ENCODE results near the gene SYCN. TPM values are rescaled to one million over a fixed set of nuclear protein-coding genes. Genes with fewer than 3 reads are reported as not detected.

Gene SYCN
- total RNA-seq, 2 experiments from 2014 or later: not detected

DNA sequence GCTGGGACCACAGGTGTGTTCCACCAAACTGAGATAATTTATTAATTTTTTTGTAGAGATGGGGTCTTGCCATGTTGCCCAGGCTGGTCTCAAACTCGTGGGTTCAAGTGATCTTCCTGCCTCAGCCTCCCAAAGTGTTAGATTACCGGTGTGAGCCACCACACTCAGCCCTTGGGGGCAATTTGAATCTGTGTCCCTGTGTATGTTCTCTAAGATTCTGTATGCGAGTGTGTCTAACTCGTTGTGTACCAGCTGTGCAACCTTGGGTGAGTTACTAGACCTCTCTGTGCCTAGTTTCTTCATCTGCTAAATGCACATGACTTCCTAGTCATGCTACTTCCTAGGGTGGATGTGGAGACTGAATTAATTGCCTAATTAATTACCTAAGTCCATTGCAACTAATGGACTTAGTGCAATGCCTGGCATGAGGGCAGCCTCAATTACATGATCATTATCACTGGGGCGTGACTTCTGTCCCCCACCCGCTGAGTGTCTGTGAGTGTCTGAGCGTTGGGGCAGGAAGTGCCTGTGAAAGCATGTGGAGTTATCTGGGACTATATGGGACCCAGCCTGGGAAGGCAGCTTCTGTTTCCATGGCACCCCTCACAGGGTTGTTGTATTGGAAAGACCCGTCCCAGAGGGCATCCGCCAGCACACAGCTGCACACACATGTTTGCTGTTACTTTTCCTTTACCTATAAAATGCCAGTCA lies 9.1 kb downstream of the SYCN start:
- no TSS peak for BruUV-seq (replicated peaks)

DNA sequence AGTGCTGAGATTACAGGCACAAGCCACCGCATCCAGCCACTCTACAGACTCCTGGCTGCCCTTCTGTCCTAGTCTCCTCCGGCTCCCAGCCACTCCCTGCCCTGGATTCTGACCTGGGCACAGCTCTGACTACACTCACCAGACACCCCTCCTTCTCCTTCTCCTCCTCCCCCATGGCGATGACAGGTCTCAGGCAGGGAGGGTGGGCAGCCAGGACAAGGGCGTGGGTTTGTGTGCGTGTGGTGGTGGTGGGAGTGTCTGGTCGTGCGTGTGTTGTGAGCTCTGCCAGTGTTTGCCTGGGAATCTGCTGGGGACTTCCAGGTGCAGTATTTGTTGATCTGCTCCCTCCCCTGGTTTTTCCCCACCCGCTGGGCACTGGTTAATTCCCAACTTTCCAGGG lies 10.3 kb downstream of the SYCN start:
- TF ChIP-seq, protein P1, sequence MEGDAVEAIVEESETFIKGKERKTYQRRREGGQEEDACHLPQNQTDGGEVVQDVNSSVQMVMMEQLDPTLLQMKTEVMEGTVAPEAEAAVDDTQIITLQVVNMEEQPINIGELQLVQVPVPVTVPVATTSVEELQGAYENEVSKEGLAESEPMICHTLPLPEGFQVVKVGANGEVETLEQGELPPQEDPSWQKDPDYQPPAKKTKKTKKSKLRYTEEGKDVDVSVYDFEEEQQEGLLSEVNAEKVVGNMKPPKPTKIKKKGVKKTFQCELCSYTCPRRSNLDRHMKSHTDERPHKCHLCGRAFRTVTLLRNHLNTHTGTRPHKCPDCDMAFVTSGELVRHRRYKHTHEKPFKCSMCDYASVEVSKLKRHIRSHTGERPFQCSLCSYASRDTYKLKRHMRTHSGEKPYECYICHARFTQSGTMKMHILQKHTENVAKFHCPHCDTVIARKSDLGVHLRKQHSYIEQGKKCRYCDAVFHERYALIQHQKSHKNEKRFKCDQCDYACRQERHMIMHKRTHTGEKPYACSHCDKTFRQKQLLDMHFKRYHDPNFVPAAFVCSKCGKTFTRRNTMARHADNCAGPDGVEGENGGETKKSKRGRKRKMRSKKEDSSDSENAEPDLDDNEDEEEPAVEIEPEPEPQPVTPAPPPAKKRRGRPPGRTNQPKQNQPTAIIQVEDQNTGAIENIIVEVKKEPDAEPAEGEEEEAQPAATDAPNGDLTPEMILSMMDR (conservative IDR thresholded peaks at IDR 0.05; ENCODE audit: low read length): no peak
- no peak for TF ChIP-seq EZH2phosphoT487 (IDR thresholded peaks at IDR 0.05; ENCODE audit: borderline replicate concordance, low read depth, low read length)
- Histone ChIP-seq H3K79me2 (ENCODE audit: insufficient read depth, low read depth, low read length) (no peaks in the 10 kb centered on the region), H4K20me1 (ENCODE audit: insufficient read depth, low read length) (no peaks in the 10 kb centered on the region), H3K27ac (ENCODE audit: low read depth, low read length, poor library complexity, severe bottlenecking) (no peak overlapping the region), H2AFZ (ENCODE audit: low read length) (no peak overlapping the region), H3K9me2 (ENCODE audit: insufficient read depth, low read length) (no peaks in the 10 kb centered on the region), H3K4me1 (ENCODE audit: insufficient read depth, low read length, poor library complexity, severe bottlenecking) (no peaks in the 10 kb centered on the region), H3K9me3 (ENCODE audit: low read length) (no peaks in the 10 kb centered on the region), H3K4me3 (ENCODE audit: low read depth, low read length, poor library complexity, severe bottlenecking) (no peak overlapping the region), H3K36me3 (ENCODE audit: insufficient read depth, low read length) (no peaks in the 10 kb centered on the region), H3K4me2 (ENCODE audit: low read length) (no peak overlapping the region)
- no TSS peak for BruUV-seq (replicated peaks)
- no peak for DNase-seq (ENCODE audit: low spot score)
- intact Hi-C loops (cut with micrococcal nuclease; ENCODE audit: unreplicated experiment): no loop called here
- POLR2A ChIA-PET: no interaction called here
- CTCF ChIA-PET (ENCODE audit: unreplicated experiment): no interaction called here

More for the DNA sequence above, 9.1 kb downstream of the SYCN start:
- TF ChIP-seq EZH2phosphoT487 (IDR thresholded peaks at IDR 0.05; ENCODE audit: borderline replicate concordance, low read depth, low read length): no peak
- TF ChIP-seq, protein P1 (conservative IDR thresholded peaks at IDR 0.05; ENCODE audit: low read length): no peak
- Histone ChIP-seq H3K9me2 (ENCODE audit: insufficient read depth, low read length) (no peaks in the 10 kb centered on the region), H3K4me3 (ENCODE audit: low read depth, low read length, poor library complexity, severe bottlenecking) (no peak overlapping the region), H4K20me1 (ENCODE audit: insufficient read depth, low read length) (no peaks in the 10 kb centered on the region), H2AFZ (ENCODE audit: low read length) (no peak overlapping the region), H3K27ac (ENCODE audit: low read depth, low read length, poor library complexity, severe bottlenecking) (no peak overlapping the region), H3K79me2 (ENCODE audit: insufficient read depth, low read depth, low read length) (no peaks in the 10 kb centered on the region), H3K4me2 (ENCODE audit: low read length) (no peak overlapping the region), H3K4me1 (ENCODE audit: insufficient read depth, low read length, poor library complexity, severe bottlenecking) (no peaks in the 10 kb centered on the region), H3K9me3 (ENCODE audit: low read length) (no peaks in the 10 kb centered on the region), H3K36me3 (ENCODE audit: insufficient read depth, low read length) (no peaks in the 10 kb centered on the region)
- intact Hi-C loops (cut with micrococcal nuclease; ENCODE audit: unreplicated experiment): no loop called here
- ChIA-PET CTCF (ENCODE audit: unreplicated experiment) (no interaction called here), POLR2A (no interaction called here)
- DNase-seq (ENCODE audit: low spot score): no peak

DNA sequence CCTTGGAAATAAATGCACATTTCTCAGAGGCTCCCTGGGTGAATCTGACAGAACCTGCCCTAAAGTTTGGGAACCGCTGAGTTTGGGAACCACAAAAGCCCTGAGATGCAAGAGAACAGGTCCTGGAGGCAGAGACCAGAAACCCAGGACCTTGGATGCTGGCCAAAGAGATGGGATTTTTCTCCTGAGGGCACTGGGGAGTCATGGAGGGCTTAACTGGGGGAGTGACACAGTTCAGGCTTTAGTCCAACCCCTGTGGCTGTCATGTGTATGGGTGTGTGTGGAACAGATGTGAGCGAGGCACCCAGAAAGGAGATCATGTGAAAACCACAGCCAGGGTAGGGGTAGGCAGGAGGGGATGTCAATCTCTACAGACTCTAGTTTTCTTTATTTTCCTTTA lies 11.2 kb downstream of the SYCN start:
- BruUV-seq (replicated peaks): no TSS peak
- Histone ChIP-seq H3K9me3 (ENCODE audit: low read length) (no peaks in the 10 kb centered on the region), H3K36me3 (ENCODE audit: insufficient read depth, low read length) (no peaks in the 10 kb centered on the region), H3K4me2 (ENCODE audit: low read length) (no peak overlapping the region), H3K4me1 (ENCODE audit: insufficient read depth, low read length, poor library complexity, severe bottlenecking) (no peaks in the 10 kb centered on the region), H3K79me2 (ENCODE audit: insufficient read depth, low read depth, low read length) (no peaks in the 10 kb centered on the region), H3K4me3 (ENCODE audit: low read depth, low read length, poor library complexity, severe bottlenecking) (no peak overlapping the region), H3K9me2 (ENCODE audit: insufficient read depth, low read length) (no peaks in the 10 kb centered on the region), H2AFZ (ENCODE audit: low read length) (no peak overlapping the region), H4K20me1 (ENCODE audit: insufficient read depth, low read length) (no peaks in the 10 kb centered on the region), H3K27ac (ENCODE audit: low read depth, low read length, poor library complexity, severe bottlenecking) (no peak overlapping the region)
- intact Hi-C loops (cut with micrococcal nuclease; ENCODE audit: unreplicated experiment): no loop called here
- DNase-seq (ENCODE audit: low spot score): no peak
- no peak for TF ChIP-seq EZH2phosphoT487 (IDR thresholded peaks at IDR 0.05; ENCODE audit: borderline replicate concordance, low read depth, low read length)
- ChIA-PET CTCF (ENCODE audit: unreplicated experiment) (no interaction called here), POLR2A (no interaction called here)

Measured in OCI-LY7 (cell line).